ENCODE measurements around the gene CDC42BPA. TPM values are rescaled to one million over a fixed set of nuclear protein-coding genes. Genes with fewer than 3 reads are reported as not detected.
A peak's percentile ranks its signal among the peaks of the same experiment; 100 is the strongest.

Gene CDC42BPA
- total and polyA plus RNA-seq, 2 of the 13 experiments (the other 11 are each of a cell fraction or from before 2014, with no cell fraction given), result 6.5 to 16.0 TPM

GRCh38 chr1:227318016-227318852, at the start of gene CDC42BPA (continued):
- TF ChIP-seq ISX (CRISPR knock-in tag; conservative IDR thresholded peaks at IDR 0.05), result no peak
- TF ChIP-seq KDM4B (CRISPR knock-in tag; IDR thresholded peaks at IDR 0.05), result no peak
- TF ChIP-seq ZNF800 (CRISPR knock-in tag; IDR thresholded peaks at IDR 0.05), result no peak
- no peak for TF ChIP-seq ZMAT3 (CRISPR knock-in tag; conservative IDR thresholded peaks at IDR 0.05)
- no peak for TF ChIP-seq ZMYM2 (CRISPR knock-in tag; IDR thresholded peaks at IDR 0.05)
- TF ChIP-seq PPARG (CRISPR knock-in tag; conservative IDR thresholded peaks at IDR 0.05), result no peak
- TF ChIP-seq GATA4 (IDR thresholded peaks at IDR 0.05; ENCODE audit: borderline replicate concordance, low read depth), result no peak
- no peak for TF ChIP-seq SMAD9 (CRISPR knock-in tag; IDR thresholded peaks at IDR 0.05)
- no peak for TF ChIP-seq DBP (CRISPR knock-in tag; IDR thresholded peaks at IDR 0.05; ENCODE audit: not compliant biosample characterization)
- TF ChIP-seq ZNF468 (CRISPR knock-in tag; IDR thresholded peaks at IDR 0.05), result no peak
- no peak for TF ChIP-seq NR2F2 (IDR thresholded peaks at IDR 0.05; ENCODE audit: borderline replicate concordance, low read depth)
- TF ChIP-seq MED1 (CRISPR knock-in tag; IDR thresholded peaks at IDR 0.05), result peak; percentile 15; the same call in 1 of the 2 replicates
- peak; percentile 16; the same call in 1 of the 2 replicates for TF ChIP-seq ZNF788 (CRISPR knock-in tag; IDR thresholded peaks at IDR 0.05; ENCODE audit: borderline replicate concordance)
- TF ChIP-seq MYNN (CRISPR knock-in tag; IDR thresholded peaks at IDR 0.05; ENCODE audit: low read depth), result no peak
- no peak for TF ChIP-seq ATF2 (CRISPR knock-in tag; IDR thresholded peaks at IDR 0.05)
- TF ChIP-seq NR2F1 (CRISPR knock-in tag; IDR thresholded peaks at IDR 0.05), result no peak
- no peak for TF ChIP-seq GMEB2 (CRISPR knock-in tag; IDR thresholded peaks at IDR 0.05; ENCODE audit: low read depth)
- TF ChIP-seq BRD4 (CRISPR knock-in tag; IDR thresholded peaks at IDR 0.05), result no peak
- TF ChIP-seq ZNF337 (CRISPR knock-in tag; IDR thresholded peaks at IDR 0.05; ENCODE audit: borderline replicate concordance, low read depth), result no peak
- TF ChIP-seq ZNF234 (CRISPR knock-in tag; conservative IDR thresholded peaks at IDR 0.05), result no peak
- TF ChIP-seq ZNF782 (CRISPR knock-in tag; IDR thresholded peaks at IDR 0.05; ENCODE audit: borderline replicate concordance), result no peak; the same call in 1 of the 2 replicates
- no peak for TF ChIP-seq ZNF597 (CRISPR knock-in tag; IDR thresholded peaks at IDR 0.05)
- TF ChIP-seq ZNF282 (IDR thresholded peaks at IDR 0.05; ENCODE audit: partially characterized antibody), result no peak
- TF ChIP-seq ZNF7 (CRISPR knock-in tag; IDR thresholded peaks at IDR 0.05), result no peak
